OCI-LY1 (cell line): Measurements from ENCODE around the gene ARL3.

Experiments used
- H2AFZ ChIP-seq: fragments of 200-600 bp; sonication (generic), shearing (Covaris generic); 2 replicates; pipeline ENCODE4 v1.6.0; 2014; ENCODE audit warnings: antibody characterized with exemption, mild to moderate bottlenecking, low read length
- H3F3A ChIP-seq: fragments of 200-600 bp; sonication (generic), shearing (Covaris generic); 2 replicates; pipeline ENCODE4 v1.6.0; 2014; ENCODE audit warnings: mild to moderate bottlenecking, antibody characterized with exemption, low read length, moderate library complexity; ENCODE audit not compliant: insufficient read depth
- H3K27ac ChIP-seq: fragments of 200-600 bp; sonication (generic); 2 replicates; pipeline ENCODE4 v1.5.1; 2014; ENCODE audit warnings: low read length, mixed run types, mild to moderate bottlenecking, low read depth; ENCODE audit not compliant: poor library complexity, severe bottlenecking
- H3K27me3 ChIP-seq: fragments of 200-600 bp; sonication (generic); 2 replicates; pipeline ENCODE4 v1.6.0; 2014; ENCODE audit warnings: antibody characterized with exemption, mild to moderate bottlenecking, low read length, moderate library complexity; ENCODE audit not compliant: insufficient read depth
- H3K36me3 ChIP-seq: fragments of 200-600 bp; sonication (generic); 2 replicates; pipeline ENCODE4 v1.6.1; 2014; ENCODE audit warnings: mild to moderate bottlenecking, antibody characterized with exemption, low read length, moderate library complexity, mixed read lengths; ENCODE audit not compliant: insufficient read depth
- H3K4me1 ChIP-seq: fragments of 200-600 bp; sonication (generic); 2 replicates; pipeline ENCODE4 v1.5.1; 2014; ENCODE audit warnings: mild to moderate bottlenecking, low read length, moderate library complexity; ENCODE audit not compliant: insufficient read depth, severe bottlenecking
- H3K4me2 ChIP-seq: fragments of 200-600 bp; sonication (generic), shearing (Covaris generic); 2 replicates; pipeline ENCODE4 v1.6.1; 2014; ENCODE audit warnings: low read length
- H3K4me3 ChIP-seq: fragments of 200-600 bp; sonication (generic); 2 replicates; pipeline ENCODE4 v1.5.1; 2014; ENCODE audit warnings: low read length, low read depth, mild to moderate bottlenecking, mixed read lengths; ENCODE audit not compliant: poor library complexity, severe bottlenecking
- H3K79me2 ChIP-seq: fragments of 200-600 bp; shearing (Covaris generic); 2 replicates; pipeline ENCODE4 v1.6.1; 2016; ENCODE audit warnings: mixed run types, low read length, mixed read lengths; ENCODE audit not compliant: insufficient read depth
- H3K9ac ChIP-seq: fragments of 200-600 bp; sonication (generic), shearing (Covaris generic); 2 replicates; pipeline ENCODE4 v1.6.1; 2014; ENCODE audit warnings: mild to moderate bottlenecking, low read length, mixed read lengths
- H3K9me2 ChIP-seq: fragments of 200-600 bp; sonication (generic), shearing (Covaris generic); 2 replicates; pipeline ENCODE4 v1.6.1; 2014; ENCODE audit warnings: low read depth, mild to moderate bottlenecking, low read length, mixed read lengths
- H3K9me3 ChIP-seq: fragments of 200-600 bp; shearing (Covaris generic); 2 replicates; pipeline ENCODE4 v1.6.1; 2014; ENCODE audit warnings: low read length, mixed read lengths
- H4K20me1 ChIP-seq: fragments of 200-600 bp; sonication (generic), shearing (Covaris generic); 2 replicates; pipeline ENCODE4 v1.6.0; 2016; ENCODE audit warnings: mild to moderate bottlenecking, low read length; ENCODE audit not compliant: insufficient read depth
- EZH2 ChIP-seq: fragments of 200-600 bp; sonication (generic), shearing (Covaris generic); IDR thresholded peaks from 2 replicates; pipeline ENCODE4 v1.8.0; 2017; ENCODE audit warnings: borderline replicate concordance, mixed run types, mild to moderate bottlenecking, antibody characterized with exemption, low read length, moderate library complexity, mixed read lengths
- TF ChIP-seq, protein P1 (sequence below): fragments of 200-600 bp; sonication (generic), shearing (Covaris generic); IDR thresholded peaks from 2 replicates; pipeline ENCODE4 v1.5.1; 2017; ENCODE audit warnings: mild to moderate bottlenecking, antibody characterized with exemption, low read length, moderate library complexity, mixed read lengths

Gene ARL3

GRCh38 chr10:102735065-102735562 lies 20.9 kb upstream of the ARL3 start:
- no peak overlapping the region for H3K4me2 ChIP-seq
- no peak overlapping the region for H2AFZ ChIP-seq
- H3K9me3 ChIP-seq = no peaks in the 10 kb centered on the region
- no peaks in the 10 kb centered on the region for H3K4me1 ChIP-seq
- no peaks in the 10 kb centered on the region for H4K20me1 ChIP-seq
- H3F3A ChIP-seq = no peaks in the 10 kb centered on the region
- H3K79me2 ChIP-seq = no peaks in the 10 kb centered on the region
- H3K27me3 ChIP-seq = no peaks in the 10 kb centered on the region
- TF ChIP-seq EZH2 = no peak
- TF ChIP-seq, protein P1, sequence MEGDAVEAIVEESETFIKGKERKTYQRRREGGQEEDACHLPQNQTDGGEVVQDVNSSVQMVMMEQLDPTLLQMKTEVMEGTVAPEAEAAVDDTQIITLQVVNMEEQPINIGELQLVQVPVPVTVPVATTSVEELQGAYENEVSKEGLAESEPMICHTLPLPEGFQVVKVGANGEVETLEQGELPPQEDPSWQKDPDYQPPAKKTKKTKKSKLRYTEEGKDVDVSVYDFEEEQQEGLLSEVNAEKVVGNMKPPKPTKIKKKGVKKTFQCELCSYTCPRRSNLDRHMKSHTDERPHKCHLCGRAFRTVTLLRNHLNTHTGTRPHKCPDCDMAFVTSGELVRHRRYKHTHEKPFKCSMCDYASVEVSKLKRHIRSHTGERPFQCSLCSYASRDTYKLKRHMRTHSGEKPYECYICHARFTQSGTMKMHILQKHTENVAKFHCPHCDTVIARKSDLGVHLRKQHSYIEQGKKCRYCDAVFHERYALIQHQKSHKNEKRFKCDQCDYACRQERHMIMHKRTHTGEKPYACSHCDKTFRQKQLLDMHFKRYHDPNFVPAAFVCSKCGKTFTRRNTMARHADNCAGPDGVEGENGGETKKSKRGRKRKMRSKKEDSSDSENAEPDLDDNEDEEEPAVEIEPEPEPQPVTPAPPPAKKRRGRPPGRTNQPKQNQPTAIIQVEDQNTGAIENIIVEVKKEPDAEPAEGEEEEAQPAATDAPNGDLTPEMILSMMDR = no peak
- no peaks in the 10 kb centered on the region for H3K9me2 ChIP-seq
- H3K36me3 ChIP-seq = peaks cover 16% of the 10 kb centered on the region
- H3K27ac ChIP-seq = no peak overlapping the region
- no peak overlapping the region for H3K9ac ChIP-seq
- H3K4me3 ChIP-seq = no peak overlapping the region

- TF ChIP-seq EZH2 = no peak
- TF ChIP-seq, protein P1 = no peak
- Histone ChIP-seq H3K79me2 (no peaks in the 10 kb centered on the region), H3K9me3 (no peaks in the 10 kb centered on the region), H3K4me3 (no peak overlapping the region), H3K27ac (no peak overlapping the region), H3K9ac (no peak overlapping the region), H2AFZ (no peak overlapping the region), H4K20me1 (no peaks in the 10 kb centered on the region), H3K4me2 (no peak overlapping the region), H3K9me2 (no peaks in the 10 kb centered on the region), H3K27me3 (no peaks in the 10 kb centered on the region), H3K4me1 (no peaks in the 10 kb centered on the region), H3K36me3 (peaks cover 28% of the 10 kb centered on the region), H3F3A (no peaks in the 10 kb centered on the region)
Observed at GRCh38 chr10:102732661-102733060, 18.5 kb upstream of the ARL3 start.

GRCh38 chr10:102731222-102731800 lies 17.1 kb upstream of the ARL3 start:
- no peaks in the 10 kb centered on the region for H3F3A ChIP-seq
- H2AFZ ChIP-seq = no peak overlapping the region
- H3K9me2 ChIP-seq = no peaks in the 10 kb centered on the region
- TF ChIP-seq EZH2 = no peak
- TF ChIP-seq, protein P1 = no peak
- H3K36me3 ChIP-seq = peaks cover 35% of the 10 kb centered on the region
- H3K4me2 ChIP-seq = no peak overlapping the region
- H3K9ac ChIP-seq = no peak overlapping the region
- no peaks in the 10 kb centered on the region for H3K9me3 ChIP-seq
- H3K4me1 ChIP-seq = no peaks in the 10 kb centered on the region
- no peak overlapping the region for H3K4me3 ChIP-seq
- H4K20me1 ChIP-seq = no peaks in the 10 kb centered on the region
- no peak overlapping the region for H3K27ac ChIP-seq
- H3K79me2 ChIP-seq = no peaks in the 10 kb centered on the region
- no peaks in the 10 kb centered on the region for H3K27me3 ChIP-seq
